Brain microvascular endothelial cell (primary cell): ENCODE results near the gene EIF4ENIF1.
A peak's percentile ranks its signal among the peaks of the same experiment; 100 is the strongest.

ENCODE experiments used
- DNase-seq: peaks from one replicate; pipeline ENCODE4 v3.0.0-alpha.2; 2020
- H3K27ac ChIP-seq: fragments of 250-450 bp; sonication (Bioruptor Pico); 2 replicates; pipeline ENCODE4 v1.5.1; 2020; ENCODE audit warnings: mild to moderate bottlenecking, moderate library complexity
- H3K27me3 ChIP-seq: fragments of 250-450 bp; sonication (Bioruptor Pico); replicated peaks from 2 replicates; pipeline ENCODE4 v1.5.1; 2020; ENCODE audit warnings: mild to moderate bottlenecking
- H3K36me3 ChIP-seq: fragments of 250-450 bp; sonication (Bioruptor Pico); replicated peaks from 2 replicates; pipeline ENCODE4 v1.5.1; 2020; ENCODE audit warnings: mild to moderate bottlenecking
- H3K4me3 ChIP-seq: 2 replicates; pipeline ENCODE4 v1.5.1; 2011; ENCODE audit warnings: low read depth, mild to moderate bottlenecking, control low read depth, low read length, moderate library complexity
- CTCF ChIP-seq: IDR thresholded peaks from 2 replicates; pipeline ENCODE4 v1.5.1; 2011; ENCODE audit warnings: low read depth, mild to moderate bottlenecking, moderate library complexity, low read length, control low read depth, inconsistent platforms; ENCODE audit errors: missing control alignments
- in situ Hi-C: cut with HindIII; loops from 2 replicates; pipeline ENCODE4 v1.10.0; 2017; ENCODE audit warnings: low sequenced_read_pairs, low pct_ligation_motif_present

EIF4ENIF1 gene

GRCh38 chr22:31489632-31490495 lies at the start of gene EIF4ENIF1:
Gene EIF4ENIF1, minus strand, starts transcription at chr22:31489842. Its CDS starts 1,124 bp downstream, at chr22:31488718.
- H3K36me3 ChIP-seq, result peaks cover 22% of the 10 kb centered on the region

GRCh38 chr22:31538815-31539214 lies 49.2 kb upstream of the EIF4ENIF1 start:
- no peak for DNase-seq
- Histone ChIP-seq H3K27me3 (no peaks in the 10 kb centered on the region), H3K27ac (no peak overlapping the region), H3K36me3 (no peaks in the 10 kb centered on the region), H3K4me3 (no peak overlapping the region)
- no peak for TF ChIP-seq CTCF
- in situ Hi-C loops, result no loop called here

More at GRCh38 chr22:31489632-31490495, at the start of gene EIF4ENIF1:
- Histone ChIP-seq H3K4me3 (peak within 1 kb of the TSS; percentile 85), H3K27me3 (no peaks in the 10 kb centered on the region), H3K27ac (peak within 1 kb of the TSS; percentile 100)
- in situ Hi-C loops, result no loop called here
- no peak for TF ChIP-seq CTCF
- DNase-seq, result peak; percentile 74

GRCh38 chr22:31537019-31537535 lies 47.4 kb upstream of the EIF4ENIF1 start:
- no peak for TF ChIP-seq CTCF
- Histone ChIP-seq H3K27ac (no peak overlapping the region), H3K4me3 (no peak overlapping the region), H3K36me3 (no peaks in the 10 kb centered on the region), H3K27me3 (no peaks in the 10 kb centered on the region)
- DNase-seq, result no peak
- in situ Hi-C loops, result no loop called here

GRCh38 chr22:31533374-31533773 lies 43.7 kb upstream of the EIF4ENIF1 start:
- in situ Hi-C loops, result no loop called here
- TF ChIP-seq CTCF, result no peak
- Histone ChIP-seq H3K27ac (no peak overlapping the region), H3K27me3 (no peaks in the 10 kb centered on the region), H3K4me3 (no peak overlapping the region), H3K36me3 (no peaks in the 10 kb centered on the region)
- no peak for DNase-seq

GRCh38 chr22:31532060-31532459 lies 42.4 kb upstream of the EIF4ENIF1 start:
- TF ChIP-seq CTCF, result no peak
- DNase-seq, result no peak

More at GRCh38 chr22:31532060-31532459, 42.4 kb upstream of the EIF4ENIF1 start:
- no peaks in the 10 kb centered on the region for H3K36me3 ChIP-seq
- H3K27me3 ChIP-seq, result no peaks in the 10 kb centered on the region
- in situ Hi-C loops, result no loop called here
- H3K4me3 ChIP-seq, result no peak overlapping the region
- H3K27ac ChIP-seq, result no peak overlapping the region
